Body of pancreas (tissue), 4 donors: Measurements from ENCODE around the gene NOTCH4. TPM values are rescaled to one million over a fixed set of nuclear protein-coding genes. Genes with fewer than 3 reads are reported as not detected.

Experiments used
- ATAC-seq: fragments of 150-250 bp; one replicate; pipeline ENCODE4 v1.9.1; 2016
- DNase-seq, 4 donors: peaks; one replicate each; pipeline ENCODE4 v3.0.0-alpha.2; 2019
- H3K27ac ChIP-seq, 4 donors: fragments of 200-600 bp; sonication (generic); 1 replicate in 3 of 4; 2 replicates in 1 of 4; pipeline versions ENCODE4 v1.5.1 to v1.6.1; 2016 to 2019; ENCODE audit warnings: mild to moderate bottlenecking in 1 of 4, mixed read lengths in 1 of 4, moderate library complexity in 1 of 4
- H3K27me3 ChIP-seq, 2 donors: fragments of 200-600 bp; sonication (generic); one replicate each; pipeline ENCODE4 v1.6.0; 2016; ENCODE audit warnings: mild to moderate bottlenecking in 1 of 2
- H3K36me3 ChIP-seq, 2 donors: fragments of 200-600 bp; sonication (generic); replicated peaks in 1 of 2; 2 replicates each; pipeline ENCODE4 v1.5.1; 2016; ENCODE audit warnings: low read depth in 2 of 2; ENCODE audit not compliant: insufficient read depth in 1 of 2
- H3K4me1 ChIP-seq: fragments of 200-600 bp; sonication (generic); one replicate; pipeline ENCODE4 v1.6.0; 2016
- H3K4me3 ChIP-seq, 2 donors: fragments of 200-600 bp; sonication (generic); 1 replicate in 1 of 2; 2 replicates in 1 of 2; pipeline ENCODE4 v1.5.1; 2016 to 2019
- H3K9me3 ChIP-seq, 3 donors: fragments of 200-600 bp; sonication (generic); 1 replicate in 2 of 3; 2 replicates in 1 of 3; pipeline ENCODE4 v1.5.1; 2016
- POLR2A ChIP-seq, 3 donors: fragments of 450-650 bp; IDR thresholded peaks; one replicate each; pipeline ENCODE4 v1.6.1; 2016; ENCODE audit warnings: antibody characterized with exemption in 3 of 3, mild to moderate bottlenecking in 2 of 3
- WGBS, 2 donors: methylation state at CpG; one replicate each; pipeline ENCODE4 v1.1.5; 2017; 5-methylcytosine and 5-hydroxymethylcytosine counted together
- intact Hi-C: fragments of 100-400 bp; cut with DNase I; formaldehyde crosslinking; loops from one replicate; pipeline ENCODE4 v1.15.1; 2023
- total RNA-seq, 2 donors: library from RNA; depleted of rRNA; stranded (reverse); fragments of >200 nt; gene quantifications; one replicate each; pipeline ENCODE4 v1.1.0, GENCODE V29; 2016
- TF ChIP-seq, protein P1 (sequence below), 7 experiments: fragments of 450-650 bp in 4 of 7; fragments of 200-600 bp in 3 of 7; sonication (generic) in 3 of 7; IDR thresholded peaks; one replicate each; pipeline ENCODE4 v1.5.1; 2016 to 2019; ENCODE audit warnings: antibody characterized with exemption in 7 of 7

The NOTCH4 gene
- total RNA-seq, 2 donors from 2014 or later: 10.6 to 48.1 TPM

DNA sequence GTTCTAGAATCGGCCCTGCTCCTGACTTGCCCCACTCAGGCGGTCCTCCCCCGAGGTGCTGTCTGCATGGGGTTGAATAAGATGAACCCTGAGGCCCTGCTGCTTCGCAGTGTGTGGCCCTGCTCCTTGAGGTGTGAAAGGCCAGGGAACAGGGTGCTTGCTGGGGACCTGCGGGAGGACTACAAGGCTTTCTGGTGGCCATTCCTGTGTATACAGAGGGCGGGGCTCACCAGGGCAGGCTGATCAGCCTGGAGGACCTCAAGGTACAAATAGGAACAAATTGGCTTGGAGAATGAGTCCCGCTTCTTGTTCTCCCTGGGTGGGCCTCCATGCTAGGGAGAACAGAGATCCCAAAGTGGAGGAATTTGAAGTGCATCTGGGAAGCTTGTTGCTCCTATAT, 5.7 kb downstream of the NOTCH4 start:
- DNase-seq: no peak
- Histone ChIP-seq H3K36me3 (no peaks in the 10 kb centered on the region), H3K4me3 (no peak overlapping the region), H3K27ac (no peak overlapping the region), H3K4me1 (no peaks in the 10 kb centered on the region), H3K27me3 (no peaks in the 10 kb centered on the region), H3K9me3 (no peaks in the 10 kb centered on the region)
- WGBS, 2 donors: 67 to 74% methylated on average over 4 to 7 of the region's 7 CpGs
- TF ChIP-seq, protein P1, sequence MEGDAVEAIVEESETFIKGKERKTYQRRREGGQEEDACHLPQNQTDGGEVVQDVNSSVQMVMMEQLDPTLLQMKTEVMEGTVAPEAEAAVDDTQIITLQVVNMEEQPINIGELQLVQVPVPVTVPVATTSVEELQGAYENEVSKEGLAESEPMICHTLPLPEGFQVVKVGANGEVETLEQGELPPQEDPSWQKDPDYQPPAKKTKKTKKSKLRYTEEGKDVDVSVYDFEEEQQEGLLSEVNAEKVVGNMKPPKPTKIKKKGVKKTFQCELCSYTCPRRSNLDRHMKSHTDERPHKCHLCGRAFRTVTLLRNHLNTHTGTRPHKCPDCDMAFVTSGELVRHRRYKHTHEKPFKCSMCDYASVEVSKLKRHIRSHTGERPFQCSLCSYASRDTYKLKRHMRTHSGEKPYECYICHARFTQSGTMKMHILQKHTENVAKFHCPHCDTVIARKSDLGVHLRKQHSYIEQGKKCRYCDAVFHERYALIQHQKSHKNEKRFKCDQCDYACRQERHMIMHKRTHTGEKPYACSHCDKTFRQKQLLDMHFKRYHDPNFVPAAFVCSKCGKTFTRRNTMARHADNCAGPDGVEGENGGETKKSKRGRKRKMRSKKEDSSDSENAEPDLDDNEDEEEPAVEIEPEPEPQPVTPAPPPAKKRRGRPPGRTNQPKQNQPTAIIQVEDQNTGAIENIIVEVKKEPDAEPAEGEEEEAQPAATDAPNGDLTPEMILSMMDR (IDR thresholded peaks at IDR 0.05): no peak
- no peak for TF ChIP-seq POLR2A (IDR thresholded peaks at IDR 0.05)
- intact Hi-C loops: no loop called here
- ATAC-seq: no peak

DNA sequence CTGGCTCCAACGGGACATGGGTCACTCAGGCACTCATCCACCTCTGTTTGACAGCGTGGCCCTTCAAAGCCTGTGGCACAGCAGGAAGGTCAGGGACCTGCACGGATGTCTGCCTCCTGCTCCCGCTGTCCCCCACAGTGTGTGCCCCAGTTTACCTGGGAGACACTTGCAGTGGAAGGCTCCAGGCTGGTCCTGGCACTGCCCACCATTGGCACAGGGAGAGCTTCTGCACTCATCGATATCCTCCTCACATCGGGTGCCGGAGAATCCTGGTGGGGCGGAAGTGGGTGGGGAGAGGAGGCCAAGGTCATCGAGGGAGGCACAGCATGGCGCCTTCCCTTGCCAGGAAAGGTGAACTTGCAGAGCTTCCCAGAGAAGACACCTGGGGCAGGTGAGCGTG, 6.9 kb downstream of the NOTCH4 start:
- WGBS, 2 donors: 74 to 82% methylated on average over 10 to 11 of the region's 11 CpGs
- Histone ChIP-seq H3K9me3 (no peaks in the 10 kb centered on the region), H3K4me1 (no peaks in the 10 kb centered on the region), H3K27ac (no peak overlapping the region), H3K36me3 (no peaks in the 10 kb centered on the region), H3K27me3 (no peaks in the 10 kb centered on the region), H3K4me3 (no peak overlapping the region)
- ATAC-seq (no peak), DNase-seq (no peak)
- intact Hi-C loops: no loop called here
- no peak for TF ChIP-seq POLR2A (IDR thresholded peaks at IDR 0.05)
- TF ChIP-seq, protein P1 (IDR thresholded peaks at IDR 0.05): no peak

DNA sequence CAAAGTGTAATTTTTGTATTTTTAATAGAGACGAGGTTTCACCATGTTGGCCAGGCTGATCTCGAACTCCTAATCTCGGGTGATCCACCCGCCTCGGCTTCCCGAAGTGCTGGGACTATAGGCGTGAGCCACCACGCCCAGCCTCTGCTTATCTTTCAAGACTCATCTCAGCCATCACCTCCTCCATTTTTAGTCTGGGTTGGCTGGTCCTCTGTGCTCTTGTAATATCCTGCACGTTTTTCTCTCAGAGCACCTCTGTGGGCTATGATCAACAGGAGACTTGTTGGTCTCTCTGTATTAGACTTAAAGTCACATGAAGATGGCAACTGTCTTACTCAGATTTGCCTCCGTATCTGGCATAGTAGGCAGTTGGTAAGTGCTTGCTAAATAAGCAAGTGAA, 7.6 kb downstream of the NOTCH4 start:
- ATAC-seq: no peak
- intact Hi-C loops: no loop called here
- H3K36me3 ChIP-seq: no peaks in the 10 kb centered on the region
- H3K4me1 ChIP-seq: no peaks in the 10 kb centered on the region
- H3K27ac ChIP-seq: no peak overlapping the region
- DNase-seq: no peak
- WGBS, 2 donors: 66 to 67% methylated on average over 10 of the region's 10 CpGs
- TF ChIP-seq, protein P1 (IDR thresholded peaks at IDR 0.05): no peak
- no peak for TF ChIP-seq POLR2A (IDR thresholded peaks at IDR 0.05)
- H3K4me3 ChIP-seq: no peak overlapping the region
- no peaks in the 10 kb centered on the region for H3K27me3 ChIP-seq
- no peaks in the 10 kb centered on the region for H3K9me3 ChIP-seq

DNA sequence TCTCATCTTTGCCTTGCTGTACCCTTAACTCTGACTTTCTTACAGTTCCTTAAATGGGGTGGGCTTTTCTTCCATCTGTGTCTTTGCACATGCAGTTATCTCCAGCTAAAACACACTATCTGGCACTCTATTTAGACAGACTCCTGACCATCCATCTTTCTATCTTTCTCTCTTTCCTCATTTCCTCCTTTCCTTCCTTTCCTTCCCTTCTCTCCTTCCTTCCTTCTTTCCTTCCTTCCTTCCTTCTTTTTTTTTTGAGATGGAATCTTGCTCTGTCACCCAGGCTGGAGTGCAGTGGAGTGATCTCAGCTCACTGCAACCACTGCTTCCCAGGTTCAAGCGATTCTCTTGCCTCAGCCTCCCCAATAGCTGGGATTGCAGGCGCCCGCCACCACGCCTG, 8.2 kb downstream of the NOTCH4 start:
- intact Hi-C loops: no loop called here
- Histone ChIP-seq H3K4me1 (no peaks in the 10 kb centered on the region), H3K36me3 (no peaks in the 10 kb centered on the region), H3K4me3 (no peak overlapping the region), H3K27me3 (no peaks in the 10 kb centered on the region), H3K27ac (no peak overlapping the region), H3K9me3 (no peaks in the 10 kb centered on the region)
- no peak for DNase-seq
- TF ChIP-seq, protein P1 (IDR thresholded peaks at IDR 0.05): no peak
- no peak for TF ChIP-seq POLR2A (IDR thresholded peaks at IDR 0.05)
- no peak for ATAC-seq
- WGBS, 2 donors: 89 to 96% methylated on average over 4 of the region's 4 CpGs

DNA sequence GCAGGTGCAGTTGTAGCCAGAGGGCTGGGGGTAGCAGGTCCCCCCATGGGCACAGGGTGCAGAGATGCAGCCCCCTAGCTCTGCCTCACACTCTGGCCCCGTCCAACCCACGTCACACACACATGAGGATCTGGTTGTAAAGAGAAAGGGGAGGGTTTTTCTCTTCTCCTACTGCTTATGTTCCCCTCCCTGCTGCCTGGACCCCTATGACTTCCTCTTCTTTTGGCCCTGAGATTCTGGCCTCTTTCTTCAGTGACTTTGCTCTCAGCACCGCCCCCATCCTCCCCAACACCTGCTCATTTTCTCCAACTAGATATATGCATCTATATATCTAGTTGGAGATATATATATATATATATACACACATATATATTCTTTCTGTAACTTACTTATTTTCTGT, 9.7 kb downstream of the NOTCH4 start:
- WGBS, 2 donors: 66 to 67% methylated on average over 3 of the region's 3 CpGs
- H3K4me3 ChIP-seq: no peak overlapping the region
- no peak for ATAC-seq
- no peak overlapping the region for H3K27ac ChIP-seq
- no peaks in the 10 kb centered on the region for H3K36me3 ChIP-seq
- intact Hi-C loops: no loop called here
- no peak for DNase-seq
- H3K27me3 ChIP-seq: no peaks in the 10 kb centered on the region
- TF ChIP-seq, protein P1 (IDR thresholded peaks at IDR 0.05): no peak
- no peak for TF ChIP-seq POLR2A (IDR thresholded peaks at IDR 0.05)
- H3K9me3 ChIP-seq: no peaks in the 10 kb centered on the region
- no peaks in the 10 kb centered on the region for H3K4me1 ChIP-seq
